Lower leg skin (tissue), 4 donors: Measurements from ENCODE around the gene PACS2. TPM values are rescaled to one million over a fixed set of nuclear protein-coding genes. Genes with fewer than 3 reads are reported as not detected.
"Not testable (repeated sequence)": the region's sequence is repeated elsewhere in the genome, so short reads cannot be mapped to it uniquely, and the experiment has no call there.

Source experiments
- DNase-seq, 2 donors: peaks; one replicate each; pipeline ENCODE4 v3.0.0-alpha.2; 2019; ENCODE audit warnings: low spot score in 2 of 2
- H3K4me3 ChIP-seq: fragments of 200-600 bp; sonication (generic); 2 replicates; pipeline ENCODE4 v1.5.1; 2017; ENCODE audit warnings: mild to moderate bottlenecking, low read depth; ENCODE audit not compliant: poor library complexity, severe bottlenecking
- CTCF ChIP-seq, 3 donors: fragments of 450-650 bp; IDR thresholded peaks; one replicate each; pipeline ENCODE4 v1.5.1; 2016; ENCODE audit warnings: antibody characterized with exemption in 3 of 3, mild to moderate bottlenecking in 3 of 3, moderate library complexity in 2 of 3
- POLR2A ChIP-seq, 2 donors: fragments of 450-650 bp; IDR thresholded peaks; one replicate each; pipeline ENCODE4 v1.6.1; 2016 to 2017; ENCODE audit warnings: antibody characterized with exemption in 2 of 2, mild to moderate bottlenecking in 1 of 2, moderate library complexity in 1 of 2
- WGBS, 2 donors: methylation state at CpG; one replicate each; pipeline ENCODE4 v1.1.5; 2018; 5-methylcytosine and 5-hydroxymethylcytosine counted together
- intact Hi-C: fragments of 100-400 bp; cut with DNase I; formaldehyde crosslinking; loops from one replicate; pipeline ENCODE4 v1.15.0; 2023; ENCODE audit warnings: low total_unique reads
- total RNA-seq, 4 donors: library from RNA; depleted of rRNA; stranded (reverse); fragments of >200 nt; gene quantifications; one replicate each; pipeline ENCODE4 v1.1.0, GENCODE V29; 2016

Gene PACS2
- total RNA-seq, 4 donors from 2014 or later, result 25.9 to 75.1 (median 54.3) TPM

- intact Hi-C loops, result no loop called here
- no peak for DNase-seq
- no peak overlapping the region for H3K4me3 ChIP-seq
- WGBS, 2 donors, result 75 to 92% methylated on average over 15 of the region's 15 CpGs
- TF ChIP-seq CTCF (IDR thresholded peaks at IDR 0.05) (no peak), POLR2A (IDR thresholded peaks at IDR 0.05) (no peak)
These were observed 41.9 kb upstream of the PACS2 start for GRCh38 chr14:105272623-105273022.

- peak in 1 of 2 donors; percentile 24 for DNase-seq
- no peak overlapping the region for H3K4me3 ChIP-seq
- no peak for TF ChIP-seq CTCF (IDR thresholded peaks at IDR 0.05)
- TF ChIP-seq POLR2A (IDR thresholded peaks at IDR 0.05), result no peak
- 60 to 88% methylated on average over 10 to 12 of the region's 12 CpGs for WGBS, 2 donors
- intact Hi-C loops, result no loop called here
These were observed 41.5 kb upstream of the PACS2 start for GRCh38 chr14:105273062-105273461.

GRCh38 chr14:105274637-105275036, 39.9 kb upstream of the PACS2 start:
- no peak for DNase-seq
- intact Hi-C loops, result no loop called here
- 89 to 96% methylated on average over 6 of the region's 6 CpGs for WGBS, 2 donors
- TF ChIP-seq CTCF (IDR thresholded peaks at IDR 0.05), result no peak
- no peak for TF ChIP-seq POLR2A (IDR thresholded peaks at IDR 0.05)
- H3K4me3 ChIP-seq, result no peak overlapping the region

GRCh38 chr14:105275267-105275946, 39.1 kb upstream of the PACS2 start:
- no peak overlapping the region for H3K4me3 ChIP-seq
- 68 to 81% methylated on average over 14 to 16 of the region's 16 CpGs for WGBS, 2 donors
- no peak for DNase-seq
- TF ChIP-seq POLR2A (IDR thresholded peaks at IDR 0.05) (no peak), CTCF (IDR thresholded peaks at IDR 0.05) (no peak)
- intact Hi-C loops, result no loop called here

- DNase-seq, intact Hi-C loops, H3K4me3 ChIP-seq: not testable (repeated sequence)
- WGBS, 2 donors, result 73 to 97% methylated on average over 4 of the region's 4 CpGs
These were observed 37.1 kb upstream of the PACS2 start for GRCh38 chr14:105277448-105277847.

- TF ChIP-seq CTCF (IDR thresholded peaks at IDR 0.05) (no peak), POLR2A (IDR thresholded peaks at IDR 0.05) (no peak)
- DNase-seq, result no peak
- no peak overlapping the region for H3K4me3 ChIP-seq
- intact Hi-C loops, result no loop called here
- WGBS, 2 donors, result 89 to 91% methylated on average over 18 of the region's 18 CpGs
These were observed 34.7 kb upstream of the PACS2 start for GRCh38 chr14:105279642-105280361.
